Uterus (tissue), 2 donors: ENCODE results near the gene KDF1.

Experiments used
- POLR2A ChIP-seq, 2 donors: fragments of 450-650 bp; IDR thresholded peaks; one replicate each; pipeline ENCODE4 v1.6.1; 2016; ENCODE audit warnings: antibody characterized with exemption in 2 of 2, mild to moderate bottlenecking in 1 of 2, moderate library complexity in 1 of 2
- TF ChIP-seq, protein P1 (sequence below), 4 experiments: fragments of 200-600 bp in 2 of 4; fragments of 450-650 bp in 2 of 4; sonication (generic) in 2 of 4; IDR thresholded peaks; one replicate each; pipeline ENCODE4 v1.5.1; 2016 to 2019; ENCODE audit warnings: antibody characterized with exemption in 4 of 4, mild to moderate bottlenecking in 2 of 4, moderate library complexity in 1 of 4

DNA sequence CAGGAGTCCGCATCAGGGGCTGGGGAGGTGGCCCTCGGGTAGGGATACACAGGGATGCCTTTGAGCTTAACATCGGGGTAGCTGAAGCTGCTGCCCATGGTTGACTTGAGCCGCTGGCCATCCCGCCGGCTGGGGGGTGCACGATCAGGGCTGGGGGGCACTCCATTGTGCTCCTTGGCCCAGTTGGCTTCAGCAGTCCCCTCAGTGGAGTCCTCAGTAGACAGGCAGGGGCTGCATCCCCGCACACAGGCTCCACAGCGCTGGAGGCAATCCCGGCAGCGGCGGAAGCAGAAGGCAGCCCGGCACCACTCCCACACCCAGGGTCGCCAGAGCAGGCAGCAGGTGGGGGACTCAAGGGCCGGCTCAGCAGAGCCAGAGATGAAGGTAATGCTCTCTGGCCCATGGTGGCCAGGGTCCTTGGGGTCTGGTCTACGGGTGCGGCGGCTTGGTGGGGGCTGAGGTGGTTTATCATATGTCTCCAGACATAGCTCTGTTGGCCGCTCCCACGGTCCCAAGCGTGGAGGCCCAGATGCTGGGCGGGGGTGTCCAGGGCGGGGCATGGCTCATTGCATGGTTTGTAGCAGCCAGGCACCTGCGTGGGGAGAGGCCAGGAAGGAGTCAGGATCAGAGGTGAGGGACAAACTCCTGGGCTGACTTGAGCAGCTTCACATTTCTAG is 8.3 kb downstream of the KDF1 start:
- no peak for TF ChIP-seq POLR2A (IDR thresholded peaks at IDR 0.05)
- TF ChIP-seq, protein P1, sequence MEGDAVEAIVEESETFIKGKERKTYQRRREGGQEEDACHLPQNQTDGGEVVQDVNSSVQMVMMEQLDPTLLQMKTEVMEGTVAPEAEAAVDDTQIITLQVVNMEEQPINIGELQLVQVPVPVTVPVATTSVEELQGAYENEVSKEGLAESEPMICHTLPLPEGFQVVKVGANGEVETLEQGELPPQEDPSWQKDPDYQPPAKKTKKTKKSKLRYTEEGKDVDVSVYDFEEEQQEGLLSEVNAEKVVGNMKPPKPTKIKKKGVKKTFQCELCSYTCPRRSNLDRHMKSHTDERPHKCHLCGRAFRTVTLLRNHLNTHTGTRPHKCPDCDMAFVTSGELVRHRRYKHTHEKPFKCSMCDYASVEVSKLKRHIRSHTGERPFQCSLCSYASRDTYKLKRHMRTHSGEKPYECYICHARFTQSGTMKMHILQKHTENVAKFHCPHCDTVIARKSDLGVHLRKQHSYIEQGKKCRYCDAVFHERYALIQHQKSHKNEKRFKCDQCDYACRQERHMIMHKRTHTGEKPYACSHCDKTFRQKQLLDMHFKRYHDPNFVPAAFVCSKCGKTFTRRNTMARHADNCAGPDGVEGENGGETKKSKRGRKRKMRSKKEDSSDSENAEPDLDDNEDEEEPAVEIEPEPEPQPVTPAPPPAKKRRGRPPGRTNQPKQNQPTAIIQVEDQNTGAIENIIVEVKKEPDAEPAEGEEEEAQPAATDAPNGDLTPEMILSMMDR (IDR thresholded peaks at IDR 0.05): no peak
